Left colon (tissue), 2 donors: Measurements from ENCODE around the gene THAP12. TPM values are rescaled to one million over a fixed set of nuclear protein-coding genes. Genes with fewer than 3 reads are reported as not detected.
"Not testable (repeated sequence)": the region's sequence is repeated elsewhere in the genome, so short reads cannot be mapped to it uniquely, and the experiment has no call there.

Experiments
- ATAC-seq: fragments of 200-7000 bp; cut with Tn5 transposase; one replicate; pipeline ENCODE4 v1.9.1; 2020; ENCODE audit warnings: mild to moderate bottlenecking, moderate library complexity
- DNase-seq, 2 donors: peaks; one replicate each; pipeline ENCODE4 v3.0.0-alpha.2; 2020
- intact Hi-C, 2 donors: fragments of 100-400 bp; cut with DNase I in 1 of 2; cut with micrococcal nuclease in 1 of 2; formaldehyde crosslinking; loops; one replicate each; pipeline versions ENCODE4 v1.11.2 to v1.14.0; 2022; cut with DNase I, micrococcal nuclease
- total RNA-seq, 2 donors: library from RNA; stranded (reverse); fragmentation: NEBNext Ultra II Directional; extraction: Animal tissue kit (Norgen Biotek cat#: 25700); gene quantifications; one replicate each; pipeline ENCODE4 v1.2.1, GENCODE V29; 2021
- donor health status: DM: no; HTN: no; CAD: no.
- donor health status: DM: yes; HTN: yes; CAD: no.

The THAP12 gene
- total RNA-seq, 2 donors from 2014 or later = 39.1 to 43.3 TPM

DNA sequence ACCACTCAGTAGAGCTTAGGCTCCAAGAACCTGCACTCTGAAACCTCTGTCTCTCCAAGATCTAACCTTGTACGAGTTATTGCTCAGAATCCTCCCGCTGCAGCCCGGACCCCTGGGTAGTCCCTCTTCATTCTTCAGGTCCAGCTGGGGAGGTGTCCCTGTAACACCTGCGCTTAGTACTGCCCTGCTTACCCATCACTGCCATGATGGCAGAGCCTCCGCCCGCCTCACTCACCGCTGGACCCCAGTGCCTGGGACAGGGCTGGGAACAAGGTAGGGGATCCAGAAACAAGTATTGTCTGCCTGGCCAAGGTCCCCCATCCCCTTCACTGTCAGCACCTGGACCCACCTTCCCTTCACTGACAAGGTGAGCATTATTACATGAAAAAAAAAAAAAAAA is 50.3 kb downstream of the THAP12 start:
- DNase-seq = no peak
- no peak for ATAC-seq
- intact Hi-C loops = no loop called here

DNA sequence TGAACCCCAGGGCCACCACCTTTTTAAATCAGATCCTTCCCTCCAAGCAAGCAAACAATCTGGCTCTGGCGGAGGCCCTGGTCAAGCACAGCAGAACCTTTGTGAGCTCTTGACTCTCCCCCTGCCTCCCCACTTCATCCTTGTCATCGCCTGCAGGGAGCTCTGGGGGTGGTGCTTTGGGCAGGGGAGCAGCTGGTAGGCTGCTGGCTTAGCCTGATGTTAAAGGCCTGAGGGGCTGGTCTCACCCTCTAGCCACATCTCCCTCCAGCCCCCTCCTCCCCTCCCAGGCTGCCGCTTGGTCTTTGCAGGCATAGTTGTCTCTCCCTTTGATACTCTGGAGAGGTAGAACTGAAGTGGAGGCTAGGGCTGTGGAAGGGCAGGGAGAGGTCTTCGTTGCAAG is 50.9 kb downstream of the THAP12 start:
- no peak for ATAC-seq
- no peak for DNase-seq
- intact Hi-C loops = no loop called here

DNA sequence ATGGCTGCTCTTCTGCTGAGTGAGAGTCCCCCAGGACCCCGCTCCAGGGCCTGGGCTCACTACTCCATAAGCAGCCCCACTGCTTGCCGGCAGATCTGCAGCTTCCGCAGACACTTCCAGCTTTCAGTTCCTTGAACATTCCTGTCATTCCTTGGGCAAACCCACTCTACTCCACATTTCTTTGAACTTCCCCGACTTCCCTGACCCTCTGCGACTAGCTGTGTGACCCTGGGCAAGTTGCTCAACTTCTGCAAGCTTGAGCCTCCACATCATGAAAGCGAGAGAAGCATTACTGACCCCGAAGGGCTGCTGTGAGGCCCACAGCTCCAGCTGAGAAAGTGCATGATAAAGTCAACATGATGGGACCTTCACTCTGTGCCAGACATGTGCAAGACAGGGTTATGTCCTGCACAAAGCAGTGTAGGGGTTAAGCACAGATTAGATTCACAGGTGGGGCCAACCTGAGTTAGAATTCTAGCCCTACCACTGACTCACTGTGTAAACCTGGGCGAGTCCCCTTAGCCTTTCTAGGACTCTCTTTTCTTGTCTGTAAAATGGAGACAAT is 51.8 kb downstream of the THAP12 start:
- intact Hi-C loops = no loop called here
- DNase-seq = no peak
- no peak for ATAC-seq

DNA sequence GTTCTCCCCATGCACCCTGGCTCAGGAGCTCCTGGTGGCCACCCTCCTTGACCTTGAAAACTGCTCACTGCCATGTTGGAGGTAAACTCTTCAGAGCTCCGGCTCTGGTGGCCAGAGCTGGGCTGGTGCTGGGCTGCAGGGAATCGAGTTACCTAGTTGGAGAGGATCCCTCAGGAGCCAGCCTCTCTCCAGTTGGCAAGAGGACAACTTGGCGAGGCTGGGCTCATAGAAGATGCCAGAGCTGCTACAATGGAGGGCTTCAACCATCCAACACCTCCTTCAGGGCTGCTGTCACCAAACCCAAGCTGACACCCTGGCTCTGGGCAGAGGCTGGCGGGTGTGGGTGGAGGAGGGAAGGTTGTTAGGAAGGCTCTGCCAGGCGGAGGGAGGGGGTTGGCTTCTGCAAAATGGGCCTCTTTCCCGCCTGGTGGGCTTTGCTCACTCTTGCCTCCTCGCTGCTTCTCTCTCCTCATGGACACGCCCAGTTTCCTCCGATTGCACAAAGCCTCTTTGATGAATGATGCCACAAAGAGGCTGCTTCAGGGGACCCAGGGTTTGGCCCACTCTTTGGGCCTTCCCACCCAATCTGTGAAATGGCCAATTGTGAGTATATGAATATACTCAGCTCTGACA is 53.1 kb downstream of the THAP12 start:
- DNase-seq (no peak), ATAC-seq (no peak)
- intact Hi-C loops = no loop called here

DNA sequence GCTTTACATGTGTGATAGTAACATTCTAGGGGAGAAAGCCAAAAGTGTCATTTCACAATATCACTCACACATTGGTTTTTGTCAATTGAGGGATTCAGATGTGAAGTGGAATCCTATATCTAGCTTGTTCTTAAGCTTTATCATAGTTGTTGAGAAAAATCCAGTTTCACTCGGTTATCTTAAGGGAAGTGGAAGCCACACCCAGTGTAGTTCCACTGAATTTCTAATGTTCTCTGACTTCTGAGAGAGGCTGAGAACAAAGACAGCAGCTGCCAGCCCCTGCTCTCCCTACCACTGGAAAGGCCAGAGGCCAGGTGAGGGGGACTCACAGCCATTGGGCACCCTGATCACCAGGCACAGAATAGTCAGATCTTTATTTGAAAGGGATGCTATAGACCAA is 53.7 kb downstream of the THAP12 start:
- no peak for DNase-seq
- no peak for ATAC-seq
- intact Hi-C loops = no loop called here

DNA sequence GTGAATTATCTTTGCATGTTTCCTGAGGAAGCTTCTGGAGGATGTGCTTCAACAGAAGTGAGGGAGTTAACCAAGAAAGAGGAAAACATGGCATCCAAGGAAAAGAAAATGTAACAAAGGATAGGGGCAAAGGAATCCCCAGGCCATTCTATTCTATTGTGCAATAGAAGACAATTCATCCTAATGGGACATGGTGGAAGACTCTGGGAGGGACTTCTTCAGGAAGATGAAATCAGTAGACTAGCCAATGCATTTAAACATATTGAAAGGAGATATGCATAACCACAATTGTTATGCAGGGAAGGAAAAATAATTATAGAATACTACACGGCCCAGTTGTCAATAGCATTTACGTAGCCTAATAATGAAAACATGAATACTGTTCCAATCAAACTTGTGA is 55.7 kb downstream of the THAP12 start:
- DNase-seq = no peak
- intact Hi-C loops = no loop called here
- no peak for ATAC-seq

DNA sequence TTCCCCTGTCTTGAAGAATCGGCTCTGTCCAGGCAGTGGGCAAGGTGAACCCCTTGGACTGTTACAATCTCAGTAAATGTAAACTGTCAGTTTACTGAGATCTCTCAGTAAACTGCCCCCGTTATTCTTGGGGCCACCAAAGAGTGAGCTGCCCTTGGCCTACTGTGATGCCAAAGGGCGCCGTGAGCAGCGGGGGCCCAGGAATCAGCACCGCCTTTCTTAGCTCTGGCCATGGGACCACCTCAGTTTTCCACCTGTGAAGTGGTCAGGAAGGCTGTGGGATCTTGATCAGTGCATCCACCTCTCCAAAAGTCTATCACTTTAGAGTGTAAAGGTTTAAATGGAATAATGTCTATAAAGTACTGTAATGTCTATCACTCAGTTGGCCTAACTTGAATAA is 57.1 kb downstream of the THAP12 start:
- no peak for DNase-seq
- no peak for ATAC-seq
- intact Hi-C loops = no loop called here

DNA sequence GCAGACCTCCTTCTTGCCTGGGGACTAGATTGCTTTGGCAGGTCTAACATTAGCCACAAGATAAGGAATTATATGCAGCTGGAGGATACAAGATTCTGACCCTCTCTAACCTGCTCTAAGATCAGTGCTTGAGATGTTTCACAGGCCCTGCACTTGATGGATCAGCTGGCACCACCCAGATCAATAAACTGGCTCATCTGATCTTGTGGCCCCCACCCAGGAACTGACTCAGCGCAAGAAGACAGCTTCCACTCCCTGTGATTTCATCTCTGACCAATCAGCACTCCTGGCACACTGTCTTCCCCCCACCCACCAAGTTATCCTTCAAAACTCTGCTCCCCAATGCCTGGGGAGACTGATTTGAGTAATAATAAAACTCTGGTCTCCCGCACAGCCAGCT is 57.6 kb downstream of the THAP12 start:
- ATAC-seq, intact Hi-C loops: not testable (repeated sequence)

DNA sequence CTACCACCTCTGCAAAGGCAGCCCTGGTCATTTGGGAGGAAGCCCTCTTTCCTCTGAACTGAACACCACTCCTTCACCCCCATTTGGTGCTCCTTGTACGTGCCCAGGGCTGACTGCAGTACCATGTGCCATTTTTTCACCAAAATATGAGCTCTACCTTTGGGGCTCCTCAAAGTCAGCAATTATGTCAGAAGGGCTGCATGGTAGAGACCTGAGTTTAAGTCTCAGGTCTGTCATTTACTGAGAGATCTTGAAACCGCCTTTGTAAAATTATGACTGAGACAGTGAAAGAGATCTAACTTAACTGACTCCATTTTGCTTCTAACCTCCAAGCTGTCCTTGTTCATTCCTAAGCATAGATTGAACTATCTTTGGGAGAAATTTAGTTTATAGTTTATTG is 58.0 kb downstream of the THAP12 start:
- DNase-seq = no peak
- intact Hi-C loops = no loop called here
- no peak for ATAC-seq

More for the DNA sequence above, 57.6 kb downstream of the THAP12 start:
- DNase-seq = not testable (repeated sequence)

DNA sequence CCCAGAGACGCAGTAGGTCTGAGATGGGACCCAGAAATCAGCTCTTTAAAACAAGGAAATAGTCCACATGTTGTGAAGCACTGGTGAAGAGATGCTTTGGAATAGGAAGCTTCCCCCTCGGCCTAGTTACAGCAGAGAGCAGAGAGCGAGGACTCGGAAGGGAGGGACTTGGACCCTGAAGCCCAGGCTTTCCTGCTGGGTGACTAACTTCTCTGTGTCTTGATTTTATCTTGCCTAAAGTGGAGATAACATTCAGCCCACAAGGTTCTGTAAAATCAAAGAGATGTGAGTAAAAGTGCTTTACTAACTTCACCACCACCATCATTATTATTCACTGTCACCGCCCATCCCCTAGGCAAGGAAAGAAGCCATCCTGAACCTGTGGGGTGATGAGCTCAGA is 58.4 kb downstream of the THAP12 start:
- ATAC-seq (no peak), DNase-seq (no peak)
- intact Hi-C loops = no loop called here

DNA sequence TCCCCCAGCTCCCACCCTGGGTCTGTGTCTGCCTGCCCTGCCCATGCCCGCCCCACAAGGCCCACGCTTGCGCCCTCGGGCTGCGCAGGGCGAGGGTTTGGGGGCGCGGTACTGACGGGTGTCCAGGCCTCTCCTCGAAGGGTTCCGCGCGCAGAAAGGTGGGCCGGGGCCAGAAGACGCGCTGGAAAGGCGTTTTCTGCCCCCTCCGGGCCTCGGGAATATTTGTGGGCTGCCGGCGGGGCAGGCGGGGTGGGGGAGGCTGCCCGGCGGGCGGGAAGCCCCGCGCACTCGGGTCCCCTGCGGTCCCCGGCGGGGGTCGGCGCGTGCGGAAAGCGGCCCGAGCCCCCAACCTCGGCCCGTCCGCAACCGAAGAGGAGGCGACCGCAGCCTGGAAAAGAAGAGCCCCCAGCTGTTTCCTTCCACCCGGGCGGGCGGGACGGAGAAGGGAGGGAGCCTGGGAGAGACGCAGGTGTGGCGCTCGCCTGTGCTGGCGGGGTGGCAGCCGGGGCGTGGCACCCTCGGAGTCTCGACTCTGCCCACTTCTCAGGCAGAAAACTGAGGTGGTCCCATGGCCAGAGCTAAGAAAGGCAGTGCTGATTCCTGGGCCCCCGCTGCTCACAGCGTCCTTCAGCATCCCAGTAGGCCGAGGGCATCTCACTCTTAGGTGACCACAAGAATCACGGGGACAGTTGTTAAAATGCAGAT is 59.0 kb downstream of the THAP12 start:
- DNase-seq (peak in 1 of 2 donors; percentile 56), ATAC-seq (peak; percentile 73)
- intact Hi-C loops = no loop called here

DNA sequence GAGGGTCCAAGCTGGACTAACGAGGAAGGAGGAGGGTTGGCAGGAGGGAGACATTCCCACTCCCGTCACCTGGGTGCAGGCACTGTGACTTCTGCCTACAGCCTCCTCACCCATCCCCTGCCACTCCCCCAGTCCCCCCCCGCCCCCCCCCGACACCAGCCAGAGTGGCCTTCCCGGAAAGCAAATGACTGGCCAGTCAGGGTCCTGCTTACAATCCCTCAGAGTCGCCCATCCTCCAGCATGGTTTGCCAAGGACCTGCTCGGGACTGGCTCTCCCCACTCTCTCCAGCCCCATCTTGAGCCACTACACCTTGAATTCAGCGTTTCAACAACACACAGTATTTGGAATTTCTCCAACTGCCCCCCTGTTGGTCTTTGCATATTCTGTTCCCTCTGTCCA is 59.6 kb downstream of the THAP12 start:
- intact Hi-C loops = no loop called here
- DNase-seq (no peak), ATAC-seq (no peak)

DNA sequence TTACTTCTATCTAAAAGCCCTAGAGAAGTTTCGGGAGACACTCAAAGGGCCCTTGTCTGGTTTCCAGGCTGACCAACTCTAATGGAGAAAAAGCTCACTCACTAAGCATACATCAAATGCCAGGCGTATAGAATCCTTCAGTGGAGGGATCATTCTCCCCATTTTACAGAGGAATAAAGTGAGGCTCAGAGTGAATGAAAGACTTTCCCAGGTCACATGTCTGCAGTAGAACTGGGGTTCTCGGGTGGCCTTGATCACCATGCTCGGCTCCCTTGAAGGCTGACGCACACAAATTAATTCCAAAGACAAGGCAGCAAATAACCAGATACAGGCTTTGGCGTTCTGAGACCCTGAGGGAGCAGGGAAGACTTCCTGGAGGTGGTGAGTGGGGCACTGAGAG is 60.0 kb downstream of the THAP12 start:
- ATAC-seq (no peak), DNase-seq (no peak)
- intact Hi-C loops = no loop called here

DNA sequence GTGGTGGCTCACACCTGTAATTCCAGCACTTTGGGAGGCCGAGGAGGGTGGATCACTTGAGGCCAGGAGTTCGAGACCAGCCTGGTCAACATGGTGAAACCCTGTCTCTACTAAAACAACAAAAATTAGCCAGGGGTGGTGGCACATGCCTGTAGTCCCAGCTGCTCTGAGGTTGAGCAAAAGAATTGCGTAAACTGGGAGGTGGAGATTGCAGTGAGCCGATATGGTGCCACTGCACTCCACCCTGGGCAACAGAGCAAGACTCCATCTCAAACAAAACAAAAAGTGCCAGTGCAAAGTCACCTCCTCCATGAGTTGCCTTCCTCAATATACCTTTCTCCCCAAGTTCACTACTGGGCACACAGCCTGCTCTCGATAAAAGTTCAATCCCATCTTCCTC is 61.1 kb downstream of the THAP12 start:
- intact Hi-C loops = loop anchor here (5.0 kb wide), 2 partner anchors 112 to 422 kb away; partner anchors contain the start of gene WNT11 (in 2 of the 2)
- ATAC-seq, DNase-seq: not testable (repeated sequence)

DNA sequence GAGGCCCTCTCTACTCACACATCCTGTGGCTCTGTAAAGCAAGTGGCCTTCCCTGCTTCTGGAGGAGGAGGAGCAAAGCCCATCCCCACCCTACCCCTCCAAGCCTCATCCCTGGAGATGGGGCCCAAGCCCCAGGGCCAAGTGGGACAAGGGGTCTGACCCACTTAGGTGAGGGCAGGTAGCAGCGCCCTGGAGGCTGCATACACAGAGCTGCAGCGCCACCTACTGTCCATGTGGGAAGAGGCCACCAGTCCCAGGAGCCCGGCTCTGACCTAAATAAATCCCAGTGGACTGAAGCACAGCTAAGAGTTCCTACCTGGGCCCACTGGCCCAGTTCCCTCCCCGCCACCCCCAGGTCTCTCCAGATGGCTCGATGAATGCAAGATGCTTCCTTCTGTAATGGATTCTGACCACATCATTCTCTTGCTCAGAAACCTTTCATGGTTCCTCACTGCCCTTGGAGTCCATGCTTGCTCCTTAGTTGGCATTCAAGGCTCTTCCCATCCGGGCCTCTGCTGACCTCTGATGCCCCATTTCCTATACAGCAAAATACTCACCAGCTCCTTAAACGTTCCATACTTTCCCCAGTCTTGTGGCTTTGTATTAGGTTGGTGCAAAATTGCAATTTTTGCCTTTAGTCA is 62.1 kb downstream of the THAP12 start:
- peak; percentile 58 to 91 for DNase-seq
- ATAC-seq = peak; percentile 89
- intact Hi-C loops = loop anchor here (5.0 kb wide), 2 partner anchors 112 to 422 kb away; partner anchors contain the start of gene WNT11 (in 2 of the 2)

DNA sequence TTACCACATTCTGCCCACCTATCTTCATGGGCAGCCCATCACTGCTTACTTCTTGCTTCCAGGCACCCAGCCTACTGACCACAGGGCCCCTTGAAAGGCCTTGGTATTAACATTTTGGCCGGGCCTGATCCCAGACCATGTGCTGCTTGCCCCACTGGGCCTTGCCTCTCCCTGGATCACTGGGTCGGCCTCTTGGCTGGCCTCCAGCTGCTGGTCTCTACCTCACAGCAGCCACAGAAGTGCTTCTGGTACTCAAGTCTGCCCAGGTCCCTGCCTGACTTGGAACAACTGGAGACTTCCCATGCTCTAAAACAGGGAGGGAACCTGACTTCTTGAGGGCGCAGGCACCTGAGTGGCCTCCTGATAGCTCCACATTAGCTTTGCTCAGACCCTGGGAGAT is 63.6 kb downstream of the THAP12 start:
- no peak for ATAC-seq
- intact Hi-C loops = loop anchor here (5.0 kb wide), 2 partner anchors 110 to 420 kb away; partner anchors contain the start of gene WNT11 (in 2 of the 2)
- DNase-seq = no peak

DNA sequence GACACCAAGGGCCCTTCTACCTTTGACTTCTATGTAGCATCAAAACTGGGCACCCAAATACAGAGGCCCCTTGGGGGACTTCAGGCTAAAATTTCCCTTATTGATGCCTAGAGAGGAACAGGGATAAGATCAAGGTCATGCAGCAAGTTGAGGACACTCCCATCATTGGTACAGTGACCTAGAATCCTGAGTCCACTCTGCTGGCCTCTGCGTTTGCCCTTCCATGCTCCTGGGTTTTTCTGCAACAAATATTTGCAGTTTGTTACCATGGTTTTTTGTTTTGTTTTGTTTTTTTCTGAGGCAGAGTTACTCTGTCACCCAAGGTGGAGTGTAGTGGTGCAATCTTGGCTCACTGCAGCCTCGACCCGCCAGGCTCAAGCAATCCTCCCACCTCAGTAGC is 64.2 kb downstream of the THAP12 start:
- no peak for DNase-seq
- intact Hi-C loops = loop anchor here (5.0 kb wide), 2 partner anchors 109 to 419 kb away; partner anchors contain the start of gene WNT11 (in 2 of the 2)
- ATAC-seq = no peak

DNA sequence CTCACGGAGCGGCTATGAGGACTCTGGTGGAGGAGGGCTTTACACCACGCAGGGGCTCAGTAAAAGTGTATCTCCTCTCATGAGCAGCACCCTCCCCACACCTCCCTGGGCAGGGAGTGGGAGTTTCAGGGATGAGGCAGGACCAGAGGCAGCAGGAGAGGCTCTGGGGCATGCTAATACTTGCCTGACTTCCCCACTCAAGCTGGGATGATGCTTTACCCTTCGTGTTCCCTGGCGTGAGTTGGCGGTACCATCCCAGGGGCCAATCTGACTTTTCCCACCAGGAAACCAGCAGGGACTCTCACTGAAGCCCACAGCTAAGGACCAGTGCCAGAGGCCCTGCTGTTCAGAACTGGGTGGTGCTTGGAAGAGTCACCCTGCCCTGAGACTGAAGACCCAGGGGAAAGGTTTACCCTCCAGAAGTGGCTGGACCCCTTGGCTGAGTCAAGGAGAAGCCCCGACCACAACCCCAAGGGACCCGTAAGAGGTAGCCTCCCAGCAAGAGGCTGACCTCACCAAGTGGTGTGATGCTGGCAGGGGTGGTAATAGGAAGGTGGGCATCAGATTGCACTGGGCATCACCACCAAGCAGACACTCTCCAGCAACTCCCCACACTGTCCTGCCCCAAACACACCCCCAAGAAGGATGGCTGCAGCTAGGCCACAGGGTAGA is 65.6 kb downstream of the THAP12 start:
- intact Hi-C loops = loop anchor here (5.0 kb wide), 2 partner anchors 108 to 418 kb away; partner anchors contain the start of gene WNT11 (in 2 of the 2)
- ATAC-seq = no peak
- no peak for DNase-seq

DNA sequence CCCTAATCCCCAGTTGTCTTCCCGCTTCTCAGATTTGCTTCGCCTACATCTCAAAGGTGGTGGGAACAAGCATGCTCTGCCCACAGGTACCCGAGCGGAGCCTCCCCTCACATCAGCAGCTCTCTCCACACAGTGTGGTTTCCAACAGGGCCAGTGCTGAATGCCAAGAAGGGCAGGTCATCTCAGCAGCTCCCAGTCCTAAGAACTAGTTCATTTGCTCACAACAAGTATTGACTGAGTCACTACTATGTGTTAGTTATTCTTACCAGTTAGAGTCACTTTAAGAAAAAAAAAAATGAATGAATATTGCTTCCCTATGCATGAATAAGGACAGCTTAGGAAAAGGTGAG is 66.2 kb downstream of the THAP12 start:
- no peak for ATAC-seq

More for the DNA sequence above, 66.2 kb downstream of the THAP12 start:
- intact Hi-C loops = loop anchor here (5.0 kb wide), 2 partner anchors 107 to 417 kb away; partner anchors contain the start of gene WNT11 (in 2 of the 2)
- no peak for DNase-seq
